ENCODE results near the gene COTL1.
A peak's percentile ranks its signal among the peaks of the same experiment; 100 is the strongest.

COTL1 gene

DNA sequence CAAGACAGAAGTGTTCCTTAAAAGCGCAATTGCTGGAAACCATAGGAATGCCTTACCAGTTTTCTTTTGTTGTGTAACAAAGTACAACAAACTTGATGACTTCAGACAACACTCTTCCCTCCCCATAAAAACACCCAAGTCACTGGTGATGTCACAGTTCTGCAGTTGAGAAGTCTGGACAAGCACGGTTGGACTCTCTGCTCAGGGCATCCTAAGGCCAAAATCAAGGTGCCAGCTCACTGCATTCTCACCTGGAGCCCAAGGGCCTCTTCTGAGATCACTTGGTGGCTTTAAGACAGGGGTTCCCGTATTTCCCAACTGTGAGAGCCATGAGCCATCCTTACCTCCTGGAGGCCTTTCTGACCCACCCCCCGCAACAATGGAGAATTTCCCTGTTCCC is 67.8 kb downstream of the COTL1 start:
- DNase-seq (ENCODE audit: low spot score), result no peak
- H3K4me3 ChIP-seq, result no peak overlapping the region
- no peak overlapping the region for H3K27ac ChIP-seq
- TF ChIP-seq, protein P1, sequence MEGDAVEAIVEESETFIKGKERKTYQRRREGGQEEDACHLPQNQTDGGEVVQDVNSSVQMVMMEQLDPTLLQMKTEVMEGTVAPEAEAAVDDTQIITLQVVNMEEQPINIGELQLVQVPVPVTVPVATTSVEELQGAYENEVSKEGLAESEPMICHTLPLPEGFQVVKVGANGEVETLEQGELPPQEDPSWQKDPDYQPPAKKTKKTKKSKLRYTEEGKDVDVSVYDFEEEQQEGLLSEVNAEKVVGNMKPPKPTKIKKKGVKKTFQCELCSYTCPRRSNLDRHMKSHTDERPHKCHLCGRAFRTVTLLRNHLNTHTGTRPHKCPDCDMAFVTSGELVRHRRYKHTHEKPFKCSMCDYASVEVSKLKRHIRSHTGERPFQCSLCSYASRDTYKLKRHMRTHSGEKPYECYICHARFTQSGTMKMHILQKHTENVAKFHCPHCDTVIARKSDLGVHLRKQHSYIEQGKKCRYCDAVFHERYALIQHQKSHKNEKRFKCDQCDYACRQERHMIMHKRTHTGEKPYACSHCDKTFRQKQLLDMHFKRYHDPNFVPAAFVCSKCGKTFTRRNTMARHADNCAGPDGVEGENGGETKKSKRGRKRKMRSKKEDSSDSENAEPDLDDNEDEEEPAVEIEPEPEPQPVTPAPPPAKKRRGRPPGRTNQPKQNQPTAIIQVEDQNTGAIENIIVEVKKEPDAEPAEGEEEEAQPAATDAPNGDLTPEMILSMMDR (IDR thresholded peaks at IDR 0.05), result no peak

DNA sequence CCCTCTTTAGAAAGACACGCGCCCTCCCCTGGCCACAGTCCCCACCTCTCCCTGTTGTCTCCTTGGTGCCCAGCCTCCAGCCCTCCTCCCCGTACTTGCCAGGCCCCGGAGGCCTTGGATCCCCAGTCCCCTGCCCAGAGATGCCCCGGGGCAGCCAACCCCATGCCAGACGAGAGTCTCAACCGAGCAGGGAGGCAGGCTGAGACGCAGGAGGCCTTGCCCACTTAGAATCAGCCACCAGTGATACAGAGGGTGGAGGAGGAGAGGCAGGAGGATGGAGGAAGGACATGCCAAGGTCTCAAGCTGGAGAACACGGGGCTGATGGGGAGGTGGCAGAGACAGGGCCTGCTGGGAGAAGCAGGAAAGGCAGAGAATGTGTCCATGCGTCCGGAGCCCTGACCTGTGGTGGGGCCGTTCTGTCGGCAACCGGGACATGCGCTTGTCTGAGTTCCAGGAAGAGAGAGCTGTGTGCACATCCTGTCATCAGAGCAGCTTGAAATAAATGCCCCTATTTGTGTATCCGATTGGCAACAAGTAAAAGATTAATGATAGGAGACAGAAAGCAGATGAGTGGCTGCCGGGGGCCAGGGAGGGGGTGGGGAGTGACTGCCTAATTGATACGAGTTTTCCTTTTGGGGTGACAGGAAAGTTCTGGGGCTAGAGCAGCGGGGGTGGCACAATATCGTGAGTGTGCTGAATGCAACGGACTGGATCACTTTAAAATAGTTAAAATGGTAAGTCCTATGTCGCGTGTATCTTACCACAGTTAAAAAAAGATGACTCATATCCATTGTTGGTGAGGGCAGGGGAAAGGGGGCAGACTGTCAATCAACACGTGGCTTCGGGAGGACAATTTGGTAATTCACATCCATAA is 68.7 kb downstream of the COTL1 start:
- H3K4me3 ChIP-seq, result no peak overlapping the region
- TF ChIP-seq, protein P1 (IDR thresholded peaks at IDR 0.05), result no peak
- H3K27ac ChIP-seq, result peak overlapping the region in 1 of 2 donors; percentile 56
- no peak for DNase-seq (ENCODE audit: low spot score)

- H3K27ac ChIP-seq, result no peak overlapping the region
- TF ChIP-seq, protein P1 (IDR thresholded peaks at IDR 0.05), result no peak
- DNase-seq (ENCODE audit: low spot score), result no peak
- no peak overlapping the region for H3K4me3 ChIP-seq
These were observed 69.4 kb downstream of the COTL1 start for GRCh38 chr16:84548508-84548907.

- TF ChIP-seq, protein P1 (IDR thresholded peaks at IDR 0.05), result no peak
- Histone ChIP-seq H3K4me3 (no peak overlapping the region), H3K27ac (no peak overlapping the region)
- no peak for DNase-seq (ENCODE audit: low spot score)
These were observed 70.3 kb downstream of the COTL1 start for GRCh38 chr16:84547546-84548061.

- H3K4me3 ChIP-seq, result no peak overlapping the region
- TF ChIP-seq, protein P1 (IDR thresholded peaks at IDR 0.05), result no peak
- no peak overlapping the region for H3K27ac ChIP-seq
- DNase-seq (ENCODE audit: low spot score), result no peak
These were observed 71.0 kb downstream of the COTL1 start for GRCh38 chr16:84546669-84547545.

GRCh38 chr16:84545114-84545737 is 72.7 kb downstream of the COTL1 start:
- DNase-seq (ENCODE audit: low spot score), result no peak
- Histone ChIP-seq H3K27ac (no peak overlapping the region), H3K4me3 (no peak overlapping the region)
- TF ChIP-seq, protein P1 (IDR thresholded peaks at IDR 0.05), result no peak
